H1 (cell line): ENCODE data around the gene CDC37. TPM values are rescaled to one million over a fixed set of nuclear protein-coding genes. Genes with fewer than 3 reads are reported as not detected.

Source experiments
- CTCF ChIA-PET: fragments of 300-600 bp; sonication (Branson Sonifier 250); formaldehyde crosslinking; loops from one replicate; lab custom pipeline; 2021; ENCODE audit not compliant: partially characterized antibody; lab: Charles Lee
- POLR2A ChIA-PET: fragments of 300-600 bp; sonication (Branson Sonifier 250); formaldehyde crosslinking; loops from one replicate; lab custom pipeline; 2021; ENCODE audit warnings: inconsistent platforms; ENCODE audit not compliant: partially characterized antibody; lab: Charles Lee
- DNase-seq, 2 experiments: peaks; one replicate each; pipeline versions ENCODE4 v3.0.0 to v3.0.0-alpha.2; 2010 to 2022; ENCODE audit warnings: low spot score in 2 of 2, low read depth in 1 of 2, mixed read lengths in 1 of 2
- FAIRE-seq: peaks from 2 replicates; lab custom pipeline; 2011; peaks lifted over from hg19 to GRCh38; lab: Jason Lieb, UNC
- H2AFZ ChIP-seq: 2 replicates; pipeline ENCODE4 v1.8.1; 2012; ENCODE audit warnings: low read length, inconsistent platforms
- H2AK5ac ChIP-seq: 2 replicates; pipeline ENCODE4 v1.6.1; 2013; ENCODE audit warnings: low read depth, low read length
- H2BK120ac ChIP-seq: replicated peaks from 2 replicates; pipeline ENCODE3; 2013; ENCODE audit warnings: low read depth, low read length, inconsistent platforms
- H2BK12ac ChIP-seq: 2 replicates; pipeline ENCODE4 v1.6.1; 2013; ENCODE audit warnings: low read depth, low read length
- H2BK15ac ChIP-seq: 2 replicates; pipeline ENCODE4 v1.6.1; 2013; ENCODE audit warnings: low read length
- H2BK20ac ChIP-seq: 2 replicates; pipeline ENCODE4 v1.6.1; 2013; ENCODE audit warnings: low read length
- H2BK5ac ChIP-seq: 2 replicates; pipeline ENCODE4 v1.6.1; 2013; ENCODE audit warnings: low read depth, low read length
- H3K14ac ChIP-seq: 2 replicates; pipeline ENCODE4 v1.6.1; 2013; ENCODE audit warnings: inconsistent platforms; ENCODE audit not compliant: insufficient read length
- H3K18ac ChIP-seq: 2 replicates; pipeline ENCODE4 v1.6.1; 2013; ENCODE audit warnings: low read length; ENCODE audit errors: extremely low read depth
- H3K23ac ChIP-seq: 2 replicates; pipeline ENCODE4 v1.6.1; 2013; ENCODE audit warnings: inconsistent platforms; ENCODE audit not compliant: insufficient read length
- H3K23me2 ChIP-seq: 2 replicates; pipeline ENCODE4 v1.6.1; 2013; ENCODE audit warnings: low read depth, low read length
- H3K27ac ChIP-seq: 2 replicates; pipeline ENCODE4 v1.6.1; 2011; ENCODE audit warnings: low read depth, low read length, inconsistent platforms
- H3K27me3 ChIP-seq, 4 experiments: replicated peaks in 1 of 4; 1 replicate in 1 of 4; 2 replicates in 3 of 4; pipeline versions ENCODE4 v1.6.1 to v1.8.1; 2011 to 2013; ENCODE audit warnings: low read length in 3 of 4, mild to moderate bottlenecking in 3 of 4, inconsistent platforms in 2 of 4, mixed read lengths in 2 of 4, moderate library complexity in 1 of 4; ENCODE audit not compliant: control insufficient read depth in 3 of 4, insufficient read depth in 3 of 4; ENCODE audit errors: extremely low read depth in 1 of 4
- H3K36me3 ChIP-seq, 4 experiments: 2 replicates each; pipeline versions ENCODE4 v1.6.1 to v1.8.1; 2011 to 2013; ENCODE audit warnings: mild to moderate bottlenecking in 4 of 4, low read length in 3 of 4, moderate library complexity in 2 of 4, control low read depth in 1 of 4, inconsistent platforms in 1 of 4; ENCODE audit not compliant: insufficient read depth in 4 of 4, control insufficient read depth in 2 of 4
- H3K4ac ChIP-seq: replicated peaks from 2 replicates; pipeline ENCODE3; 2013; ENCODE audit warnings: low read length, low read depth, mixed read lengths, inconsistent platforms; ENCODE audit not compliant: insufficient read length
- H3K4me1 ChIP-seq, 4 experiments: replicated peaks in 1 of 4; 1 replicate in 1 of 4; 2 replicates in 3 of 4; pipeline versions ENCODE4 v1.6.1 to v1.8.1; 2011 to 2013; ENCODE audit warnings: low read length in 3 of 4, inconsistent platforms in 2 of 4, mixed read lengths in 1 of 4; ENCODE audit not compliant: insufficient read depth in 4 of 4, control insufficient read depth in 3 of 4
- H3K4me2 ChIP-seq, 2 experiments: 2 replicates each; pipeline versions ENCODE4 v1.6.1 to v1.8.1; 2011 to 2013; ENCODE audit warnings: low read depth in 2 of 2, low read length in 2 of 2, control low read depth in 1 of 2, inconsistent platforms in 1 of 2, mild to moderate bottlenecking in 1 of 2; ENCODE audit not compliant: insufficient read depth in 1 of 2
- H3K4me3 ChIP-seq, 4 experiments: fragments of 200-600, 300-600 bp in 1 of 4; sonication (generic), shearing (Covaris generic), sonication (Bioruptor Twin) in 1 of 4; 2 replicates each; pipeline versions ENCODE4 v1.5.1 to v1.8.1; 2011 to 2016; ENCODE audit warnings: low read length in 4 of 4, low read depth in 3 of 4, control low read depth in 2 of 4, inconsistent platforms in 2 of 4, mild to moderate bottlenecking in 2 of 4, mixed read lengths in 1 of 4, moderate library complexity in 1 of 4; ENCODE audit not compliant: insufficient read depth in 2 of 4; ENCODE audit errors: extremely low read depth in 1 of 4
- H3K56ac ChIP-seq: replicated peaks from 2 replicates; pipeline ENCODE3; 2013; ENCODE audit warnings: low read depth, mild to moderate bottlenecking, mixed read lengths, low read length, inconsistent platforms; ENCODE audit not compliant: insufficient read length
- H3K79me1 ChIP-seq: 2 replicates; pipeline ENCODE4 v1.6.1; 2013; ENCODE audit warnings: low read depth, low read length, control low read depth
- H3K79me2 ChIP-seq, 2 experiments: 2 replicates each; pipeline versions ENCODE4 v1.6.1 to v1.8.1; 2012 to 2013; ENCODE audit warnings: low read length in 2 of 2, mild to moderate bottlenecking in 2 of 2, inconsistent platforms in 1 of 2; ENCODE audit not compliant: insufficient read depth in 2 of 2, control insufficient read depth in 1 of 2
- H3K9ac ChIP-seq, 4 experiments: replicated peaks in 1 of 4; 1 replicate in 1 of 4; 2 replicates in 3 of 4; pipeline versions ENCODE4 v1.6.1 to v1.8.1; 2011 to 2013; ENCODE audit warnings: low read depth in 3 of 4, low read length in 3 of 4, control low read depth in 2 of 4, mild to moderate bottlenecking in 2 of 4, moderate library complexity in 2 of 4, inconsistent platforms in 1 of 4; ENCODE audit errors: extremely low read depth in 1 of 4
- H3K9me3 ChIP-seq, 2 experiments: 2 replicates each; pipeline versions ENCODE4 v1.6.1 to v1.8.1; 2012 to 2013; ENCODE audit warnings: mild to moderate bottlenecking in 2 of 2, moderate library complexity in 2 of 2, control low read depth in 1 of 2, inconsistent platforms in 1 of 2, low read depth in 1 of 2, low read length in 1 of 2, mixed read lengths in 1 of 2; ENCODE audit not compliant: insufficient read depth in 2 of 2
- H4K20me1 ChIP-seq, 2 experiments: replicated peaks in 1 of 2; 2 replicates each; pipeline versions ENCODE3 to v1.8.1; 2011 to 2013; ENCODE audit warnings: inconsistent platforms in 2 of 2, low read length in 2 of 2, mild to moderate bottlenecking in 1 of 2; ENCODE audit not compliant: insufficient read depth in 2 of 2, control insufficient read depth in 1 of 2
- H4K5ac ChIP-seq: 2 replicates; pipeline ENCODE4 v1.6.1; 2013; ENCODE audit warnings: low read length, low read depth, mixed read lengths, inconsistent platforms; ENCODE audit not compliant: insufficient read length
- H4K8ac ChIP-seq: 2 replicates; pipeline ENCODE4 v1.8.0; 2013; ENCODE audit warnings: mild to moderate bottlenecking, moderate library complexity, low read length, inconsistent platforms; ENCODE audit not compliant: insufficient read depth; ENCODE audit errors: extremely low read depth
- H4K91ac ChIP-seq: replicated peaks from 2 replicates; pipeline ENCODE3; 2013; ENCODE audit warnings: low read length, mixed read lengths, inconsistent platforms; ENCODE audit not compliant: insufficient read length
- CREB1 ChIP-seq: IDR thresholded peaks from 2 replicates; pipeline ENCODE4 v1.6.1; 2012; ENCODE audit warnings: inconsistent platforms
- CTCF ChIP-seq, 3 experiments: IDR thresholded peaks; 1 replicate in 2 of 3; 2 replicates in 1 of 3; pipeline versions ENCODE4 v1.5.1 to v1.6.1; 2011; ENCODE audit warnings: low read length in 3 of 3, mild to moderate bottlenecking in 3 of 3, inconsistent platforms in 2 of 3, low read depth in 1 of 3, moderate library complexity in 1 of 3; ENCODE audit not compliant: insufficient read depth in 1 of 3; ENCODE audit errors: control extremely low read depth in 1 of 3
- GABPA ChIP-seq: IDR thresholded peaks from 2 replicates; pipeline ENCODE4 v1.6.1; 2011; ENCODE audit warnings: mild to moderate bottlenecking, low read length, moderate library complexity, borderline replicate concordance; ENCODE audit not compliant: insufficient read depth
- MAX ChIP-seq: IDR thresholded peaks from 2 replicates; pipeline ENCODE4 v1.6.1; 2012; ENCODE audit warnings: inconsistent platforms
- POLR2AphosphoS5 ChIP-seq: IDR thresholded peaks from 2 replicates; pipeline ENCODE4 v1.6.1; 2011; ENCODE audit warnings: low read depth, low read length
- RAD21 ChIP-seq, 2 experiments: IDR thresholded peaks in 1 of 2; conservative IDR thresholded peaks in 1 of 2; 2 replicates each; pipeline ENCODE4 v1.6.1; 2011; ENCODE audit warnings: low read depth in 2 of 2, low read length in 2 of 2, improper control_type of control experiment in 1 of 2, inconsistent platforms in 1 of 2, mild to moderate bottlenecking in 1 of 2, moderate library complexity in 1 of 2
- SIN3A ChIP-seq, 2 experiments: IDR thresholded peaks in 1 of 2; conservative IDR thresholded peaks in 1 of 2; 2 replicates each; pipeline ENCODE4 v1.6.1; 2011 to 2012; ENCODE audit warnings: low read length in 2 of 2, improper control_type of control experiment in 1 of 2, low read depth in 1 of 2, mild to moderate bottlenecking in 1 of 2
- SUZ12 ChIP-seq: fragments of 200-600 bp; sonication (generic); IDR thresholded peaks from 2 replicates; pipeline ENCODE4 v1.6.1; 2012; ENCODE audit warnings: mild to moderate bottlenecking, inconsistent platforms, low read length, moderate library complexity, mixed read lengths
- TEAD4 ChIP-seq: IDR thresholded peaks from 2 replicates; pipeline ENCODE4 v1.6.1; 2012; ENCODE audit warnings: low read depth, low read length, inconsistent platforms, mixed read lengths
- YY1 ChIP-seq: IDR thresholded peaks from 2 replicates; pipeline ENCODE4 v1.6.1; 2011; ENCODE audit warnings: low read depth, mild to moderate bottlenecking, low read length
- WGBS, 2 experiments: shearing (Covaris generic) in 1 of 2; methylation state at CpG; one replicate each; pipeline versions ENCODE4 v1.1.6 to v1.1.7; 2013 to 2015; ENCODE audit warnings: low lambda C conversion rate in 2 of 2, mixed read lengths in 2 of 2, inconsistent platforms in 1 of 2, low coverage in 1 of 2, missing lambda C conversion rate in 1 of 2; ENCODE audit not compliant: insufficient replicate concordance in 2 of 2, insufficient coverage in 1 of 2, insufficient read length in 1 of 2; ENCODE audit errors: extremely low coverage in 1 of 2, missing lambda C conversion rate in 1 of 2; 5-methylcytosine and 5-hydroxymethylcytosine counted together
- polyA plus RNA-seq, 7 experiments: library from polyadenylated mRNA; depleted of rRNA in 3 of 7; stranded (reverse) in 5 of 7; unstranded in 2 of 7; fragments of >200 nt in 5 of 7; fragments of 200-250 nt in 2 of 7; gene quantifications; 1 replicate in 5 of 7; 2 replicates in 1 of 7; 4 replicates in 1 of 7; pipeline versions ENCODE4 v1.2.1 to v1.2.3, GENCODE V29; 2011 to 2013; ENCODE audit warnings: missing spikeins in 2 of 7, mixed read lengths in 2 of 7
- total RNA-seq: library from RNA; stranded (reverse); fragmentation: NEBNext Ultra II Directional; extraction: Animal tissue kit (Norgen Biotek cat#: 25700); gene quantifications from 2 replicates; pipeline ENCODE4 v1.2.1, GENCODE V29; 2021

Gene CDC37
- total and polyA plus RNA-seq, 2 of the 8 experiments (the other 6 are each of a cell fraction or from before 2014, with no cell fraction given): 162 to 181 TPM

- ChIA-PET POLR2A (interaction anchor here (0.6 to 3.9 kb wide), 12 partner anchors 10 to 147 kb away, joined by 3 to 28 read pairs (median 4); partner anchors contain the start of gene ICAM1), CTCF (interaction anchor here (0.6 to 6.0 kb wide), 56 partner anchors 8 to 378 kb away, joined by 3 to 122 read pairs (median 6); partner anchors contain the start of genes CDC37, FDX2, ICAM1 and ICAM4)
- H3K4me3 ChIP-seq: no peak overlapping the region
- H2BK5ac ChIP-seq: no peak overlapping the region
- no peak overlapping the region for H4K5ac ChIP-seq
- peaks cover 0 to 22% (median 12%) of the 10 kb centered on the region in 4 experiments; a peak in 7 of 8 replicates for H3K36me3 ChIP-seq
- peak; percentile 77 to 99 for DNase-seq
- peak; percentile 90 for FAIRE-seq
- no peaks in the 10 kb centered on the region for H3K27me3 ChIP-seq
- H2AFZ ChIP-seq: no peak overlapping the region
- no peaks in the 10 kb centered on the region for H3K79me1 ChIP-seq
- H2BK120ac ChIP-seq: no peak overlapping the region
- H3K9ac ChIP-seq: no peak overlapping the region
- no peak overlapping the region for H3K23ac ChIP-seq
- WGBS, 2 experiments: 5% methylated on average over 3 of the region's 3 CpGs; no CpG with 5 or more reads in 1 of the 2 experiments
- no peak overlapping the region for H4K8ac ChIP-seq
- H4K91ac ChIP-seq: no peak overlapping the region
- no peak overlapping the region for H3K4me2 ChIP-seq
- no peaks in the 10 kb centered on the region for H3K23me2 ChIP-seq
- peaks cover 0 to 3% (median 0%) of the 10 kb centered on the region in 4 experiments; a peak in 1 of 7 replicates for H3K4me1 ChIP-seq
- H2BK20ac ChIP-seq: no peak overlapping the region
- H3K9me3 ChIP-seq: no peaks in the 10 kb centered on the region
- H3K18ac ChIP-seq: no peak overlapping the region
- H3K4ac ChIP-seq: no peak overlapping the region
- H2BK15ac ChIP-seq: no peak overlapping the region
- H3K27ac ChIP-seq: no peak overlapping the region
- H2AK5ac ChIP-seq: no peak overlapping the region
- no peak overlapping the region for H2BK12ac ChIP-seq
- H4K20me1 ChIP-seq: peaks cover 0 to 6% of the 10 kb centered on the region in 2 experiments
- no peak overlapping the region for H3K14ac ChIP-seq
- H3K79me2 ChIP-seq: no peaks in the 10 kb centered on the region
- H3K56ac ChIP-seq: no peak overlapping the region
- TF ChIP-seq CTCF (IDR thresholded peaks at IDR 0.05; ENCODE audit: control extremely low read depth in 1 of 3, insufficient read depth in 1 of 3, low read depth in 1 of 3, low read length in 3 of 3): peak; percentile 82 to 94 (median 94)
- no peak for TF ChIP-seq YY1
- 0 out of 4 replicates have a peak, but pooled peaks of 1 of the 2 experiments have one; percentile 34 for TF ChIP-seq SIN3A (conservative IDR thresholded peaks at IDR 0.05 in 1 of 2, IDR thresholded peaks at IDR 0.05 in 1 of 2; ENCODE audit: low read depth in 1 of 2, low read length in 2 of 2)
- TF ChIP-seq MAX: no peak
- TF ChIP-seq GABPA: peak; percentile 50; the same call in 1 of the 2 replicates
- TF ChIP-seq RAD21 (IDR thresholded peaks at IDR 0.05 in 1 of 2, conservative IDR thresholded peaks at IDR 0.05 in 1 of 2; ENCODE audit: low read depth in 2 of 2, low read length in 2 of 2): peak; percentile 87 to 90
- no peak for TF ChIP-seq CREB1
- TF ChIP-seq TEAD4: peak; percentile 97
- TF ChIP-seq SUZ12: no peak
- TF ChIP-seq POLR2AphosphoS5: 0 out of 2 replicates have a peak, but pooled peaks have one; percentile 2
These were observed 14.4 kb downstream of the CDC37 start for GRCh38 chr19:10388957-10389356.
